K562 (cell line): Measurements from ENCODE around the gene PDGFA. TPM values are rescaled to one million over a fixed set of nuclear protein-coding genes. Genes with fewer than 3 reads are reported as not detected.

ENCODE experiments used
- ATAC-seq: fragments of 200-7000 bp; cut with Tn5 transposase; 3 replicates; pipeline ENCODE4 v1.9.1; 2020; ENCODE audit warnings: moderate library complexity
- BruUV-seq: library from RNA; stranded (reverse); fragments of 400-500 nt; replicated peaks from 2 replicates; lab custom pipeline; 2021; lab: Mats Ljungman, UMichigan
- CTCF ChIA-PET: fragments of 300-600 bp; formaldehyde crosslinking; extraction: SDS; loops from one replicate; lab custom pipeline; 2021; ENCODE audit warnings: low intra/inter-chr PET ratio; lab: Yijun Ruan, JAX
- POLR2A ChIA-PET: fragments of 300-600, 350-650 bp; sonication (Branson Sonifier 250); formaldehyde crosslinking; extraction: SDS; loops from one replicate; lab custom pipeline; 2021; ENCODE audit warnings: antibody characterized with exemption, inconsistent platforms; lab: Yijun Ruan, JAX
- DNase-seq, 4 experiments: peaks; one replicate each; pipeline versions ENCODE4 v3.0.0 to v3.0.0-alpha.2; 2011 to 2018; ENCODE audit warnings: low spot score in 3 of 4, mixed read lengths in 3 of 4; ENCODE audit errors: extremely low read depth in 1 of 4
- FAIRE-seq: peaks from 2 replicates; lab custom pipeline; 2011; peaks lifted over from hg19 to GRCh38; lab: Jason Lieb, UNC
- H2AFZ ChIP-seq: 2 replicates; pipeline ENCODE4 v1.6.0; 2011; ENCODE audit warnings: low read depth, low read length, control low read depth, inconsistent platforms
- H3K27ac ChIP-seq: fragments of 200-600 bp; 3 replicates; pipeline ENCODE4 v1.8.0; 2011; ENCODE audit warnings: low read depth, mild to moderate bottlenecking, control low read depth, inconsistent platforms, low read length, moderate library complexity, mixed read lengths; ENCODE audit errors: extremely low read depth
- H3K27me3 ChIP-seq, 2 experiments: fragments of 300-600 bp in 1 of 2; 2 replicates in 1 of 2; 3 replicates in 1 of 2; pipeline versions ENCODE4 v1.6.0 to v1.8.0; 2011; ENCODE audit warnings: inconsistent platforms in 2 of 2, low read length in 2 of 2, mild to moderate bottlenecking in 1 of 2, mixed read lengths in 1 of 2, moderate library complexity in 1 of 2; ENCODE audit not compliant: control insufficient read depth in 2 of 2, insufficient read depth in 2 of 2
- H3K36me3 ChIP-seq: fragments of 300-600 bp; 3 replicates; pipeline ENCODE4 v1.8.0; 2011; ENCODE audit warnings: mild to moderate bottlenecking, low read length, inconsistent platforms; ENCODE audit not compliant: control insufficient read depth, insufficient read depth
- H3K4me1 ChIP-seq, 2 experiments: fragments of 200-600 bp in 1 of 2; replicated peaks in 1 of 2; 2 replicates in 1 of 2; 3 replicates in 1 of 2; pipeline versions ENCODE4 v1.5.1 to v1.8.0; 2011; ENCODE audit warnings: inconsistent platforms in 2 of 2, low read length in 2 of 2, mild to moderate bottlenecking in 1 of 2, mixed read lengths in 1 of 2, moderate library complexity in 1 of 2; ENCODE audit not compliant: control insufficient read depth in 2 of 2, insufficient read depth in 2 of 2
- H3K4me2 ChIP-seq: 2 replicates; pipeline ENCODE4 v1.6.1; 2011; ENCODE audit warnings: low read length, control low read depth, inconsistent platforms, mixed read lengths; ENCODE audit not compliant: insufficient read depth
- H3K4me3 ChIP-seq: fragments of 200-600 bp; sonication (generic), shearing (Covaris generic); 2 replicates; pipeline ENCODE4 v1.5.1; 2016; ENCODE audit warnings: control low read depth, inconsistent platforms
- H3K79me2 ChIP-seq: fragments of 200-600 bp; 3 replicates; pipeline ENCODE4 v1.8.0; 2011; ENCODE audit warnings: low read length, inconsistent platforms; ENCODE audit not compliant: control insufficient read depth, insufficient read depth
- H3K9ac ChIP-seq, 2 experiments: 2 replicates each; pipeline versions ENCODE4 v1.6.0 to v1.6.1; 2011; ENCODE audit warnings: low read depth in 2 of 2, low read length in 2 of 2, control low read depth in 1 of 2, inconsistent platforms in 1 of 2, mild to moderate bottlenecking in 1 of 2, mixed read lengths in 1 of 2; ENCODE audit not compliant: insufficient read depth in 1 of 2
- H3K9me1 ChIP-seq: one replicate; pipeline ENCODE4 v1.6.0; 2011; ENCODE audit warnings: inconsistent platforms, mild to moderate bottlenecking, low read length, moderate library complexity; ENCODE audit not compliant: control insufficient read depth, insufficient read depth
- H3K9me3 ChIP-seq: replicated peaks from 2 replicates; pipeline ENCODE4 v1.5.1; 2011; ENCODE audit warnings: low read depth, low read length, inconsistent platforms; ENCODE audit not compliant: control insufficient read depth, insufficient read depth
- H4K20me1 ChIP-seq: replicated peaks from 2 replicates; pipeline ENCODE4 v1.6.1; 2011; ENCODE audit warnings: low read length, inconsistent platforms, mixed read lengths; ENCODE audit not compliant: control insufficient read depth, insufficient read depth
- NR4A1 ChIP-seq, 2 experiments: fragments of 250-450 bp in 1 of 2; fragments of 450-650 bp in 1 of 2; sonication (Bioruptor Pico) in 1 of 2; IDR thresholded peaks; 2 replicates each; pipeline versions ENCODE4 v1.4.0 to v1.6.1; 2016 to 2020; ENCODE audit warnings: mild to moderate bottlenecking in 2 of 2, missing compliant biosample characterization in 1 of 2, missing genetic modification characterization in 1 of 2, moderate library complexity in 1 of 2
- PCBP1 ChIP-seq: fragments of 200-400 bp; formaldehyde crosslinking; IDR thresholded peaks from 2 replicates; pipeline ENCODE4 v1.6.1; 2018; ENCODE audit warnings: mild to moderate bottlenecking, low read depth, low read length; ENCODE audit not compliant: poor library complexity, severe bottlenecking
- TFE3 ChIP-seq: fragments of 450-650 bp; formaldehyde crosslinking; IDR thresholded peaks from 2 replicates; pipeline ENCODE4 v1.4.0; 2020; ENCODE audit warnings: mild to moderate bottlenecking, mixed read lengths
- whole genome bisulfite sequencing: fragments of 100-300 bp; shearing (Covaris generic); methylation state at CpG from one replicate; pipeline ENCODE4 v1.1.6; 2016; ENCODE audit warnings: low coverage, mixed read lengths; ENCODE audit not compliant: insufficient coverage; ENCODE audit errors: missing lambda C conversion rate; 5-methylcytosine and 5-hydroxymethylcytosine counted together
- in situ Hi-C: fragments of 300-500 bp; cut with MboI; formaldehyde crosslinking; loops from 4 replicates; pipeline ENCODE4 v1.15.0; 2018; ENCODE audit warnings: inconsistent platforms, mixed read lengths
- intact Hi-C: fragments of 100-400 bp; cut with micrococcal nuclease; formaldehyde crosslinking; loops from 2 replicates; pipeline ENCODE4 v1.14.2; 2022
- polyA plus RNA-seq, 8 experiments: library from polyadenylated mRNA; depleted of rRNA in 4 of 8; stranded (reverse) in 5 of 8; unstranded in 3 of 8; fragments of >200 nt; fragmentation: Nextera tagmentation in 2 of 8; fragmentation: Illumina TruSeq in 1 of 8; extraction: Ambion mirVana in 2 of 8; extraction: Trizol in 1 of 8; gene quantifications; 2 replicates each; pipeline versions ENCODE4 v1.2.1 to v1.2.3, GENCODE V29; 2011 to 2014; ENCODE audit warnings: inconsistent platforms in 1 of 8, missing spikeins in 1 of 8
- total RNA-seq, 7 experiments: library from RNA; depleted of rRNA in 6 of 7; stranded (reverse); fragments of >200 nt in 6 of 7; fragmentation: Illumina TruSeq in 2 of 7; extraction: Trizol in 2 of 7; gene quantifications; 2 replicates each; pipeline versions ENCODE4 v1.2.1 to v1.2.3, GENCODE V29; 2011 to 2021; ENCODE audit warnings: low replicate concordance in 1 of 7

Gene PDGFA
- total and polyA plus RNA-seq, 9 of the 15 experiments (the other 6 are each of a cell fraction or from before 2014, with no cell fraction given), result 2.5 to 10.2 (median 4.6) TPM

GRCh38 chr7:481219-481930 lies 38.3 kb downstream of the PDGFA start:
- no peak overlapping the region for H2AFZ ChIP-seq
- H3K79me2 ChIP-seq, result no peaks in the 10 kb centered on the region
- no peak for TF ChIP-seq PCBP1
- TF ChIP-seq TFE3, result no peak
- TF ChIP-seq NR4A1 (CRISPR knock-in tag; IDR thresholded peaks at IDR 0.05), result no peak
- no peak for TF ChIP-seq NR4A1 (tag; IDR thresholded peaks at IDR 0.05)
- DNase-seq (no peak), ATAC-seq (no peak), FAIRE-seq (no peak)
- H3K9me3 ChIP-seq, result no peaks in the 10 kb centered on the region
- no TSS peak for BruUV-seq
- peaks cover 20 to 51% of the 10 kb centered on the region in 2 experiments for H3K4me1 ChIP-seq
- H3K27me3 ChIP-seq, result peaks cover 4 to 15% of the 10 kb centered on the region in 2 experiments; a peak in 4 of 5 replicates
- intact Hi-C loops, result no loop called here
- 40% methylated on average over 1 of the region's 15 CpGs for WGBS
- H3K9ac ChIP-seq, result peak overlapping the region in 1 of 2 experiments; percentile 38; a peak in 2 of 4 replicates
- no peaks in the 10 kb centered on the region for H3K36me3 ChIP-seq
- H3K4me2 ChIP-seq, result no peak overlapping the region
- ChIA-PET POLR2A (interaction anchor here (0.7 to 1.1 kb wide), 2 partner anchors 20 to 31 kb away, joined by 3 read pairs; no protein-coding TSS in a partner anchor), CTCF (no interaction called here)
- H3K4me3 ChIP-seq, result no peak overlapping the region
- in situ Hi-C loops, result no loop called here
- no peak overlapping the region for H3K27ac ChIP-seq
- H4K20me1 ChIP-seq, result no peaks in the 10 kb centered on the region
- H3K9me1 ChIP-seq, result no peaks in the 10 kb centered on the region
